ENCODE results near the gene CHST14. TPM values are rescaled to one million over a fixed set of nuclear protein-coding genes. Genes with fewer than 3 reads are reported as not detected.

The CHST14 gene
- polyA plus RNA-seq, 6 donors from 2014 or later: 1.4 to 3.2 (median 2.2) TPM

GRCh38 chr15:40471808-40472150 lies 995 bp downstream of the CHST14 start:
- Mint-ChIP-seq H3K27me3 (no peaks in the 10 kb centered on the region), H3K9me3 (no peaks in the 10 kb centered on the region), H3K27ac (peak overlapping the region in 5 of 6 donors; percentile 66 to 95 (median 93)), H3K4me1 (peaks cover 5 to 26% (median 10%) of the 10 kb centered on the region in 3 donors), H3K4me3 (peak overlapping the region; percentile 86 to 95 (median 88)), H3K36me3 (no peaks in the 10 kb centered on the region)
- DNase-seq (peak; percentile 29), ATAC-seq (ENCODE audit: low read depth in 2 of 2) (peak; percentile 35 to 43)

DNA sequence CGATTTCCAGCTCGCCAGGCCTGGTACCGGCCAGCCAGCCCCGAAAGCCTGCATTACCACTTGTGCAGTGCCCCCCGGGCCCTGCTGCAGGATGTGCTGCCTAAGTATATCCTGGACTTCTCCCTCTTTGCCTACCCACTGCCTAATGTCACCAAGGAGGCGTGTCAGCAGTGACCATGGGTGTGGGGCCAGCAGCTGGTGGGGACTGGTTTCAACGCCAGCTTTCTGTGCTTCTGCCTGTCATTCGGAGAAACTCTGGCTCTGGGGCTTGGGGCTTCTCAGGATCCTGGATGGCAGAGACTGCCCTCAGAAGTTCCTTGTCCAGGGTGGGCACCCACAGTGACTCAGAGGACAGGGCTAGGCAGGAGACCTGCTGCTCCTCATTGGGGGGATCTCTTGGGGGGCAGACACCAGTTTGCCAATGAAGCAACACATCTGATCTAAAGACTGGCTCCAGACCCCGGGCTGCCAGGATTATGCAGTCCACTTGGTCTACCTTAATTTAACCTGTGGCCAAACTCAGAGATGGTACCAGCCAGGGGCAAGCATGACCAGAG lies 1.5 kb downstream of the CHST14 start:
- peak overlapping the region; percentile 86 to 95 (median 88) for H3K4me3 Mint-ChIP-seq
- peaks cover 0 to 2% (median 0%) of the 10 kb centered on the region in 3 donors for H3K27me3 Mint-ChIP-seq

GRCh38 chr15:40474581-40474980 lies 3.8 kb downstream of the CHST14 start:
- DNase-seq (no peak), ATAC-seq (ENCODE audit: low read depth in 2 of 2) (no peak)
- Mint-ChIP-seq H3K27ac (no peak overlapping the region), H3K4me1 (peaks cover 5 to 23% (median 10%) of the 10 kb centered on the region in 3 donors), H3K9me3 (no peaks in the 10 kb centered on the region), H3K4me3 (peak overlapping the region in 2 of 8 donors; percentile 37 to 53), H3K27me3 (peaks cover 0 to 7% (median 7%) of the 10 kb centered on the region in 3 donors), H3K36me3 (no peaks in the 10 kb centered on the region)

More for the DNA sequence above, 1.5 kb downstream of the CHST14 start:
- Mint-ChIP-seq H3K36me3 (no peaks in the 10 kb centered on the region), H3K9me3 (no peaks in the 10 kb centered on the region), H3K27ac (peak overlapping the region in 2 of 6 donors; percentile 66 to 77), H3K4me1 (peaks cover 5 to 26% (median 10%) of the 10 kb centered on the region in 3 donors)
- no peak for DNase-seq
- no peak for ATAC-seq (ENCODE audit: low read depth in 2 of 2)

- H3K4me1 Mint-ChIP-seq: peaks cover 0 to 6% (median 0%) of the 10 kb centered on the region in 3 donors
- H3K27ac Mint-ChIP-seq: no peak overlapping the region
- H3K9me3 Mint-ChIP-seq: no peaks in the 10 kb centered on the region
- peaks cover 7 to 14% (median 8%) of the 10 kb centered on the region in 3 donors for H3K27me3 Mint-ChIP-seq
- no peak overlapping the region for H3K4me3 Mint-ChIP-seq
- H3K36me3 Mint-ChIP-seq: no peaks in the 10 kb centered on the region
- ATAC-seq (ENCODE audit: low read depth in 2 of 2): no peak
- no peak for DNase-seq
Measured at GRCh38 chr15:40477642-40478327, 7.0 kb downstream of the CHST14 start.

GRCh38 chr15:40479024-40479423 lies 8.2 kb downstream of the CHST14 start:
- Mint-ChIP-seq H3K4me1 (no peaks in the 10 kb centered on the region), H3K27me3 (peaks cover 7 to 18% (median 8%) of the 10 kb centered on the region in 3 donors), H3K4me3 (peak overlapping the region in 1 of 8 donors; percentile 64), H3K36me3 (no peaks in the 10 kb centered on the region), H3K9me3 (no peaks in the 10 kb centered on the region), H3K27ac (no peak overlapping the region)
- ATAC-seq (ENCODE audit: low read depth in 2 of 2) (no peak), DNase-seq (no peak)

DNA sequence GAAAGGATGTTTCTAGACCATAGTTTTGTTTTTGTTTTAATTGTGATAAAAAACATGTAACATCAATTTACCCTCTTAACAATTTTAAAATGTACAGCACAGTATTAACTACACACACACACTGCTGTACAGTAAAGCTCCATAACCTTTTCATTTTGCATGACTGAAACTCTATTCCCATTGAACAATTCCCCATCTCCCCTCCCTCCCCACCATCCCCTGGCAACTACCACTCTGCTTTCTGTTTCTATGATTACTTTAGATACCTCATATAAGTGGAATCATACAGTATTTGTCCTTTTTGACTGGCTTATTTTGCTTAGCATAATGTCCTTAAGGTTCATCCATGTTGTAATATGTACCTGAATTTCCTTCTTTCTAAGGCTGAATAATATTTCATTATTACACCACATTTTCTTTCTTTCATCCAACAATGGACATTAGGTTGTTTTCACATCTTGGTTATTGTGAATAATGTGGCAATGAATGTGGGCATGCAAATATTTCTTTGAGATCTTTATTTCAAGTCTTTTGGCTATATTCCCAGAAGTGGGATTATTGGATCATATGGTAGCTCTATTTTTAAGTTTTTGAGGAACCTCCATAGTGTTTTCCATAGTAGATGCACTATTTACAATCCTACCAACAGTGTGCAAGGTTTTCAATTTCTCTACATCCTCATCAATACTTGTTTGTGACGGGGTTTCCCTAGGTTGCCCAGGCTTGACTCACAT lies 10.7 kb downstream of the CHST14 start:
- DNase-seq: no peak
- H3K4me3 Mint-ChIP-seq: no peak overlapping the region
- H3K27me3 Mint-ChIP-seq: peaks cover 7 to 23% (median 17%) of the 10 kb centered on the region in 3 donors
- no peaks in the 10 kb centered on the region for H3K9me3 Mint-ChIP-seq
- no peaks in the 10 kb centered on the region for H3K36me3 Mint-ChIP-seq
- H3K4me1 Mint-ChIP-seq: no peaks in the 10 kb centered on the region
- H3K27ac Mint-ChIP-seq: no peak overlapping the region
- ATAC-seq (ENCODE audit: low read depth in 2 of 2): no peak

- no peak for DNase-seq
- H3K27me3 Mint-ChIP-seq: peaks cover 0 to 19% (median 17%) of the 10 kb centered on the region in 3 donors
- no peak overlapping the region for H3K4me3 Mint-ChIP-seq
- H3K9me3 Mint-ChIP-seq: no peaks in the 10 kb centered on the region
- no peak for ATAC-seq (ENCODE audit: low read depth in 2 of 2)
- H3K4me1 Mint-ChIP-seq: no peaks in the 10 kb centered on the region
- H3K27ac Mint-ChIP-seq: no peak overlapping the region
- no peaks in the 10 kb centered on the region for H3K36me3 Mint-ChIP-seq
Measured at GRCh38 chr15:40483919-40484318, 13.1 kb downstream of the CHST14 start.

- Mint-ChIP-seq H3K4me3 (peak overlapping the region in 4 of 8 donors; percentile 42 to 68 (median 59)), H3K27ac (peak overlapping the region in 1 of 6 donors; percentile 62), H3K4me1 (no peaks in the 10 kb centered on the region), H3K9me3 (no peaks in the 10 kb centered on the region), H3K36me3 (no peaks in the 10 kb centered on the region), H3K27me3 (peaks cover 0 to 10% (median 9%) of the 10 kb centered on the region in 3 donors)
- DNase-seq (no peak), ATAC-seq (ENCODE audit: low read depth in 2 of 2) (no peak)
Measured at GRCh38 chr15:40486066-40486770, 15.4 kb downstream of the CHST14 start.

DNA sequence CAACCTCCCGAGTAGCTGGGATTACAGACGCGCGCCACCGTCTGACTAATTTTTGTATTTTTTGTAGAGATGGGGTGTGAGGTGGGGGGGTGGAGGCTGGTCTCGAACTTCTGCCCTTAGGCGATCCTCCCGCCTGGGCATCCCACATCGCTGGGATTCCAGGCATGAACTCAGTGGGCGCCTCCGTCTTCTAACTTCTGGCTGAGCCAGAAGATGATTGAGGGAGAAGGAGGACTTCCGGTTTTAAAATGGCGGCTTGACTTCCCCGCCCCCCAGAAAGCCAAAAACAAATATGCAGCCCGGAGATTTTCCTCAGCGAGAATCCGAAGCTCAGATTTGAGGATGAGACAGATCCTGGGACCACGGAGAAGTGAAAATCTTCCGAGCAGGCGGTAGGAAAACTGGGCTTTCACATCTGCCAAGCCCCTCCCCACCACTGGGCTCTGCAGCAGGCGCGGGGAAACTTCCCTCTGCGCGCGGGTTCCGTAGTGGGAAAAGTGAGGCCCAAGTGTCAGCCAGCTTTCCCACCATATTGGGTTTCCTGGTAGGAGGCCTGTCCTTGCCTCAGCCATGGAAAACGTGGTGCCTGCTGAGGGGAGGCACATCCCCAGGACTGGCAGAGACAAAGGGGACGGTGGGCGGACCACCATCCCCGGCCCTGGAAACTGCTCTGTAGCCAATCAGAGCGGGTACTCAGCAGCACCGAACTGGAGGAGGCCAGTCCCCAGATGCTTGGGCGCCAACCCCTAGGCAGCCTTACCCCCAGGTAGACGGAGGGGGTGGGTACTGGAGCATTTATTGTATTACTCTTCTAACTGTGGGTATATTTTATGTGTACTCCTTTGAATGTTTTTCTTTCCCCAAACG lies 17.3 kb downstream of the CHST14 start:
- ATAC-seq (ENCODE audit: low read depth in 2 of 2) (no peak), DNase-seq (no peak)
- Mint-ChIP-seq H3K27me3 (peaks cover 0 to 9% (median 6%) of the 10 kb centered on the region in 3 donors), H3K4me1 (no peaks in the 10 kb centered on the region), H3K36me3 (no peaks in the 10 kb centered on the region), H3K9me3 (no peaks in the 10 kb centered on the region), H3K4me3 (no peak overlapping the region), H3K27ac (no peak overlapping the region)

DNA sequence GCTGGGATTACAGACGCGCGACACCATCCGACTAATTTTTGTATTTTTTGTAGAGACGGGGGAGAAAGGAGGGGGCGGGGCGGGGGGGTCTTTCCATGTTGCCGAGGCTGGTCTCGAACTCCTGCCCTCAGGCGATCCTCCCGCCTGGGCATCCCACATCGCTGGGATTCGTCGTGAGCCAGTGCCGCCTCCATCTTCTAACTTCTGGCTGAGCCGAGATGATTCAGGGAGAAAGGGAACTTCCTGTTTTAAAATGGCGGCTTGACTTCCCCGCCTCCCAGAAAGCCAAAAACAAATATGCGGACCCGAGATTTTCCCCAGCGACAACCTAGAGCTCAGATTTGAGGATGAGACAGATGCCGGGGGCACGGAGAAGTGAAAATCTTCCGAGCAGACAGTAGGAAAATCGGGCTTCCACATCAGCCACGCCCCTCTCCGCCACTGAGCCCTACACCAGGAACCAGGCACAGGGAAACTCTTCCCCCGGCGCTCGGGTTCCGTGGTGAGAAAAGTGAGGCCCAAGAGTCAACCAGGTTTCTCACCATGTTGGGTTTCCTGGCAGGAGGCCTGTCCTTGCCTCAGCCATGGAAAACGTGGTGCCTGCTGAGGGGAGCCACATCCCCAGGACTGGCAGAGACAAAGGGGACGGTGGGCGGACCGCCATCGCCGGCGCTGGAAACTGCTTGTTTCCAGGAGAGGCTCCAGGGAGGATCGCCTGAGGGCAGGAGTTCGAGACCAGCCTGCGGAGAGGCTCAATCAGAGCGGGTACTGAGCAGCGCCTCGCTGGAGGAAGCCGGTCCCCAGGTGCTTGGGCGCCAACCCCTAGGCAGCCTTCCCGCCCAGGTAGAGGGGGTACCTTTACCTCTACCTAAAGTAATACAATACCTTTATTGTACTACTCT lies 18.7 kb downstream of the CHST14 start:
- no peak overlapping the region for H3K27ac Mint-ChIP-seq
- DNase-seq (no peak), ATAC-seq (ENCODE audit: low read depth in 2 of 2) (no peak)
- no peaks in the 10 kb centered on the region for H3K4me1 Mint-ChIP-seq
- no peaks in the 10 kb centered on the region for H3K36me3 Mint-ChIP-seq
- no peaks in the 10 kb centered on the region for H3K9me3 Mint-ChIP-seq
- H3K27me3 Mint-ChIP-seq: peaks cover 0 to 15% (median 5%) of the 10 kb centered on the region in 3 donors
- H3K4me3 Mint-ChIP-seq: no peak overlapping the region

- peaks cover 15 to 25% (median 15%) of the 10 kb centered on the region in 3 donors for H3K27me3 Mint-ChIP-seq
- DNase-seq: no peak
- no peaks in the 10 kb centered on the region for H3K9me3 Mint-ChIP-seq
- H3K27ac Mint-ChIP-seq: no peak overlapping the region
- no peaks in the 10 kb centered on the region for H3K4me1 Mint-ChIP-seq
- H3K36me3 Mint-ChIP-seq: no peaks in the 10 kb centered on the region
- H3K4me3 Mint-ChIP-seq: no peak overlapping the region
- ATAC-seq (ENCODE audit: low read depth in 2 of 2): no peak
Measured at GRCh38 chr15:40493089-40493840, 22.5 kb downstream of the CHST14 start.
